Endothelial cell of umbilical vein (primary cell): ENCODE measurements around the gene KANK4. TPM values are rescaled to one million over a fixed set of nuclear protein-coding genes. Genes with fewer than 3 reads are reported as not detected.

Experiments used
- BruUV-seq: library from RNA; stranded (reverse); fragments of 400-500 nt; replicated peaks from 2 replicates; lab custom pipeline; 2021; lab: Mats Ljungman, UMichigan
- CTCF ChIA-PET: fragments of 300-600, 350-600 bp; sonication (Branson Sonifier 250); formaldehyde crosslinking; loops from one replicate; lab custom pipeline; 2021; ENCODE audit warnings: antibody characterized with exemption, inconsistent platforms; lab: Charles Lee
- POLR2A ChIA-PET: fragments of 300-600, 350-600 bp; sonication (Branson Sonifier 250); formaldehyde crosslinking; loops from one replicate; lab custom pipeline; 2021; ENCODE audit warnings: antibody characterized with exemption, inconsistent platforms; lab: Charles Lee
- DNase-seq: peaks from one replicate; pipeline ENCODE4 v3.0.0-alpha.2; 2011; ENCODE audit warnings: low read depth, low spot score
- FAIRE-seq: peaks from 2 replicates; lab custom pipeline; 2011; peaks lifted over from hg19 to GRCh38; lab: Jason Lieb, UNC
- H2AFZ ChIP-seq: 2 replicates; pipeline ENCODE4 v1.6.0; 2012; ENCODE audit warnings: low read depth, low read length, control low read depth, inconsistent platforms
- H3K27ac ChIP-seq: 2 replicates; pipeline ENCODE4 v1.5.1; 2011; ENCODE audit warnings: low read depth, mild to moderate bottlenecking, control low read depth, low read length, moderate library complexity; ENCODE audit not compliant: insufficient read depth
- H3K27me3 ChIP-seq, 2 experiments: 2 replicates each; pipeline versions ENCODE4 v1.6.0 to v1.6.1; 2011; ENCODE audit warnings: low read length in 2 of 2, mixed read lengths in 1 of 2; ENCODE audit not compliant: control insufficient read depth in 2 of 2, insufficient read depth in 2 of 2
- H3K36me3 ChIP-seq, 2 experiments: 2 replicates in 1 of 2; 3 replicates in 1 of 2; pipeline ENCODE4 v1.5.1; 2011; ENCODE audit warnings: low read length in 2 of 2, mild to moderate bottlenecking in 1 of 2, moderate library complexity in 1 of 2; ENCODE audit not compliant: control insufficient read depth in 2 of 2, insufficient read depth in 2 of 2; ENCODE audit errors: extremely low read depth in 1 of 2
- H3K4me1 ChIP-seq: 3 replicates; pipeline ENCODE4 v1.5.1; 2011; ENCODE audit warnings: mild to moderate bottlenecking, low read length; ENCODE audit not compliant: control insufficient read depth, insufficient read depth; ENCODE audit errors: extremely low read depth
- H3K4me2 ChIP-seq: 2 replicates; pipeline ENCODE4 v1.6.1; 2011; ENCODE audit warnings: low read length, control low read depth, mixed read lengths; ENCODE audit not compliant: insufficient read depth
- H3K4me3 ChIP-seq, 3 experiments: fragments of 200-600 bp in 1 of 3; sonication (generic), shearing (Covaris generic) in 1 of 3; replicated peaks in 1 of 3; 2 replicates each; pipeline ENCODE4 v1.5.1; 2011 to 2016; ENCODE audit warnings: control low read depth in 3 of 3, low read length in 3 of 3, mild to moderate bottlenecking in 2 of 3, inconsistent platforms in 1 of 3, low read depth in 1 of 3, moderate library complexity in 1 of 3; ENCODE audit not compliant: insufficient read depth in 1 of 3
- H3K79me2 ChIP-seq: 2 replicates; pipeline ENCODE4 v1.6.0; 2012; ENCODE audit warnings: low read length, inconsistent platforms; ENCODE audit not compliant: control insufficient read depth, insufficient read depth
- H3K9ac ChIP-seq: replicated peaks from 2 replicates; pipeline ENCODE3; 2011; ENCODE audit warnings: low read length, control low read depth; ENCODE audit not compliant: insufficient read depth; ENCODE audit errors: extremely low read depth
- H3K9me1 ChIP-seq: replicated peaks from 3 replicates; pipeline ENCODE4 v1.6.0; 2011; ENCODE audit warnings: mild to moderate bottlenecking, low read length; ENCODE audit not compliant: control insufficient read depth, insufficient read depth; ENCODE audit errors: extremely low read depth
- H3K9me3 ChIP-seq: replicated peaks from 2 replicates; pipeline ENCODE4 v1.5.1; 2012; ENCODE audit warnings: low read length, inconsistent platforms; ENCODE audit not compliant: control insufficient read depth, insufficient read depth
- H4K20me1 ChIP-seq: replicated peaks from 2 replicates; pipeline ENCODE3; 2011; ENCODE audit warnings: mild to moderate bottlenecking, low read length; ENCODE audit not compliant: control insufficient read depth, insufficient read depth; ENCODE audit errors: extremely low read depth
- CTCF ChIP-seq, 2 donors: IDR thresholded peaks; 1 replicate in 1 of 2; 2 replicates in 1 of 2; pipeline ENCODE4 v1.5.1; 2011; ENCODE audit warnings: low read length in 2 of 2, mild to moderate bottlenecking in 2 of 2, moderate library complexity in 2 of 2, control low read depth in 1 of 2, inconsistent platforms in 1 of 2, low read depth in 1 of 2; ENCODE audit not compliant: insufficient read depth in 1 of 2; ENCODE audit errors: extremely low read depth in 1 of 2
- EZH2 ChIP-seq: IDR thresholded peaks from 2 replicates; pipeline ENCODE4 v1.6.1; 2012; ENCODE audit warnings: borderline replicate concordance, low read depth, mild to moderate bottlenecking, moderate library complexity, low read length, inconsistent platforms; ENCODE audit not compliant: severe bottlenecking
- FOS ChIP-seq: IDR thresholded peaks from 2 replicates; pipeline ENCODE4 v1.6.1; 2011; ENCODE audit warnings: mild to moderate bottlenecking, low read length, moderate library complexity, borderline replicate concordance; ENCODE audit not compliant: insufficient read depth
- GATA2 ChIP-seq: IDR thresholded peaks from 2 replicates; pipeline ENCODE4 v1.7.0; 2011; ENCODE audit warnings: low read depth, mild to moderate bottlenecking, moderate library complexity, mixed read lengths, low read length; ENCODE audit not compliant: insufficient read length, insufficient read depth
- JUN ChIP-seq: IDR thresholded peaks from 2 replicates; pipeline ENCODE4 v1.6.1; 2011; ENCODE audit warnings: borderline replicate concordance, low read depth; ENCODE audit not compliant: insufficient read length, insufficient read depth
- MYC ChIP-seq: IDR thresholded peaks from one replicate; pipeline ENCODE4 v1.6.1; 2011; ENCODE audit warnings: mild to moderate bottlenecking, low read depth, low read length
- POLR2A ChIP-seq: IDR thresholded peaks from 2 replicates; pipeline ENCODE4 v1.6.1; 2012; ENCODE audit warnings: low read depth, mild to moderate bottlenecking, control low read depth, low read length
- POLR2AphosphoS5 ChIP-seq: IDR thresholded peaks from 2 replicates; pipeline ENCODE4 v1.6.1; 2012; ENCODE audit warnings: low read depth, mild to moderate bottlenecking, control low read depth, low read length, moderate library complexity; ENCODE audit not compliant: insufficient read depth
- dilution Hi-C: fragments of 300-500 bp; cut with MboI; formaldehyde crosslinking; loops from one replicate; pipeline ENCODE4 v1.15.0; 2019; ENCODE audit warnings: low sequenced_read_pairs; ENCODE audit not compliant: extremely low pct_ligation_motif_present
- intact Hi-C: fragments of 100-400 bp; cut with micrococcal nuclease; formaldehyde crosslinking; loops from one replicate; pipeline ENCODE4 v1.10.0; 2022
- polyA plus RNA-seq, 4 experiments: library from polyadenylated mRNA; depleted of rRNA in 3 of 4; stranded (reverse) in 3 of 4; unstranded in 1 of 4; fragments of >200 nt; gene quantifications; 2 replicates each; pipeline versions ENCODE4 v1.2.1 to v1.2.3, GENCODE V29; 2011 to 2012; ENCODE audit warnings: missing spikeins in 1 of 4
- total RNA-seq: library from RNA; stranded (reverse); gene quantifications from 2 replicates; pipeline ENCODE4 v1.2.3, GENCODE V29; 2021
- TF ChIP-seq, protein P1 (sequence below): IDR thresholded peaks from 2 replicates; pipeline ENCODE4 v1.6.1; 2011; ENCODE audit not compliant: insufficient read depth, insufficient read length

KANK4 gene
- total and polyA plus RNA-seq, 2 donors (not counting 3 experiments of a cell fraction or from before 2014, with no cell fraction given) = not detected

GRCh38 chr1:62342270-62342669 is 23.0 kb upstream of the KANK4 start:
- Histone ChIP-seq H3K79me2 (no peaks in the 10 kb centered on the region), H3K27me3 (no peaks in the 10 kb centered on the region), H3K9me1 (no peaks in the 10 kb centered on the region), H2AFZ (no peak overlapping the region), H4K20me1 (no peaks in the 10 kb centered on the region), H3K27ac (no peak overlapping the region), H3K4me3 (no peak overlapping the region), H3K9me3 (no peaks in the 10 kb centered on the region), H3K9ac (no peak overlapping the region), H3K4me2 (no peak overlapping the region), H3K4me1 (no peaks in the 10 kb centered on the region), H3K36me3 (no peaks in the 10 kb centered on the region)
- POLR2A ChIA-PET = no interaction called here
- no peak for FAIRE-seq
- intact Hi-C loops = no loop called here
- DNase-seq = no peak
- no TSS peak for BruUV-seq
- TF ChIP-seq GATA2 (no peak), MYC (no peak), EZH2 (no peak), POLR2A (no peak), JUN (no peak), FOS (no peak), CTCF (IDR thresholded peaks at IDR 0.05; ENCODE audit: extremely low read depth in 1 of 2, insufficient read depth in 1 of 2, low read depth in 1 of 2, low read length in 2 of 2) (no peak), POLR2AphosphoS5 (no peak)
- TF ChIP-seq, protein P1, sequence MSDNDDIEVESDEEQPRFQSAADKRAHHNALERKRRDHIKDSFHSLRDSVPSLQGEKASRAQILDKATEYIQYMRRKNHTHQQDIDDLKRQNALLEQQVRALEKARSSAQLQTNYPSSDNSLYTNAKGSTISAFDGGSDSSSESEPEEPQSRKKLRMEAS = no peak
- CTCF ChIA-PET = no interaction called here
- dilution Hi-C loops = no loop called here
